22Rv1 (cell line): ENCODE data around the gene RIT1.

ENCODE experiments used
- H3K27ac ChIP-seq: fragments of 450-650 bp; 2 replicates; pipeline ENCODE4 v1.5.1; 2017
- CTCF ChIP-seq: fragments of 450-650 bp; IDR thresholded peaks from 2 replicates; pipeline ENCODE4 v1.5.1; 2017; ENCODE audit warnings: mild to moderate bottlenecking
- ZFX ChIP-seq: fragments of 450-650 bp; IDR thresholded peaks from 2 replicates; pipeline ENCODE4 v1.6.1; 2017; ENCODE audit warnings: antibody characterized with exemption, borderline replicate concordance

Gene RIT1, protein sequence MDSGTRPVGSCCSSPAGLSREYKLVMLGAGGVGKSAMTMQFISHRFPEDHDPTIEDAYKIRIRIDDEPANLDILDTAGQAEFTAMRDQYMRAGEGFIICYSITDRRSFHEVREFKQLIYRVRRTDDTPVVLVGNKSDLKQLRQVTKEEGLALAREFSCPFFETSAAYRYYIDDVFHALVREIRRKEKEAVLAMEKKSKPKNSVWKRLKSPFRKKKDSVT

DNA sequence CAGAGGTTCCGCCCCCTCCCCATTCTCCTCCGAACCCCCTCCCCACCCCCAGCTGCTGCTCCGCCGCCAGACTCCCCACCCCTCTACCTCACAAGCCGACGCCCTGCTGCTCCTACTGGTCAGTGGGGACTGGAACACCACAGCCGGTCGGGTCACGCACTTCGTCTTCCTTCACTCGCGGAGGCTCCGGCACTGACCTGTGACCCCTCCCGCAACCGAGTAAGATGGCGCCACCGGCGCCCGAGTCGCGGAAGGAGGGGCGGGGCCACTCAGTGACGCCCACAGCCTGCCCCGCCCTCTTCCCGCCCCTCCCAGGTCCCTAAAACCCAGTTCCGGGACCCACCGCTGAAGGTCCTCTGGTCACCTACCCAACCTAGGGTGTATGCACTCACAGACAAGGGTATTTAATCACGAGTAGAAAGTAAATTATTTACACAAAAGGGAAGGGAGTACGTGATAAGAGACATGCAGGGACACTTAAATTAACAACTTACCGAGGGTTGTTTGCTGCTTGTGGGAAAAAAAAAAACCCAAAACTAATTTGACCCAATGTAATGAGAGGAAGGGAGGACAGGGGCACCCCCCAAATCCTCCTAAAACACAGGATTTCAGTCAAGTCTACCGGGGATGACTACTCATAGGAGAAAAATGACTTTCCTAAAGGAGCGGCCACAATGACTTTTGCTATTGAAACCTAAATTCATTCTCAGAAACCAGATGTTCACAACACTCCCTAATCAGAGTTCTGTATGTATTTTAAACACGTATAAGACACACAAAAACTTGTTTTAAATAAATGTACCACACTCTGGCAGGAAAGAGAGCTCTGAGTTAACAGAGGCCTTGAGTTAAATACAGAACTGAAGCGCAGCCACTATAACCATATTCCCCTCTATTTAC, at the start of gene RIT1:
TSS of gene RIT1 (minus strand) at position 194 of the 900 bp plus-strand sequence. CDS start 588 bp downstream, outside the sequence.
- H3K27ac ChIP-seq, result peak within 1 kb of the TSS; percentile 81
- TF ChIP-seq CTCF (no peak), ZFX (no peak)

DNA sequence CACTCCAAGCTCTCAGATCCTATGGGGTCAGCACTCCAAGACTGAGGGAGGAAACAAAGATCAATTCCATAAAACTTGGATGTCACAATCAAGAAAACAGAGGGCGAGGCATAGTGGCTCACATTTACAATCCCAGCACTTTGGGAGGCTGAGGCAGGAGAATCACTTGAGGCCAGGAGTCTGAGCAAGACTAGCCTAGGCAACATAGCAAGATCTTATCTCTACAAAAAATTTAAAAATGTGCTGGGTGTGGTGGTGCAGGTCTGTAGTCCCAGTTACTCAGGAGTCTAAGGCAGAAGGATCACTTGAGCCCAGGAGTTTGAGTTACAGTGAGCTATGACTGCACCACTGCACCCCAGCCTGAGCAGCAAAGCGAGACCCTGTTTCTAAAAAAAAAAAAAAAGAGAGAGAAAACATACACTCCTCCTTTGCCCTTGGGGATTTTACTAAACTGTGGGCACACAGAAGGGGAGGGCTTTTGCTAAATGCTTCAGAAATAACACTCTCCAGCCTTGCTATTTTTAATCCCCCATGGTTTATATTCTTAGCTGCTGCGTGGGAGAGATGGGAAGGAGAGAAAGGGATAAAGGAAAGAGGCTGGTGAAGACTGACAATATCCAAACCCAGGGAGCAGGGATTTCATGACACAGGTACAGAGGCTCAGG, 49.1 kb upstream of the RIT1 start:
- TF ChIP-seq ZFX, result no peak
- TF ChIP-seq CTCF, result no peak
- no peak overlapping the region for H3K27ac ChIP-seq

DNA sequence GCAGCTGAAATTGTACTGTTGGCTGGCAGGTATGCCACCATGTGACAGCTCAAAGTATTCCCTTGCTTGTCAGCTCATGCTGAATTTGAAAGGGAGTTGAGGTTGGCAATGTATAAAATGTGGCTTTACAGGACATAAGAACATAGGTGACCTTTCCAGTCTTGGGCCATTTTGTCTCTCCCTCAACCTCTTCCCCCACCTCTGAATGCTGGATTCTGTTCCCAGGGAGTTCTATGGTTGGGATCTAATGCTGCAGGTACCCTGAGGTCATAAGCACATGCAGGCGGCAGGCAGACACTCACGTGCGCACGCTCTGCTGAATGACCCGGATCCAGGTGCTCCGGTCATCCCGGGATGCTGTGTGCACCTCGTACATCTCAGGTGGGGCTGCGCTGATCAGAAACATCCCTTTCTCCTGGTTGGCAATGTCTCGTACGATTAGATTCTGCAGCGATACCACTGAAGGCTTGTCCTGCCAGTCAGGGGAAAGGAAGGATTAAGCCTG, 46.3 kb upstream of the RIT1 start:
- TF ChIP-seq ZFX (no peak), CTCF (no peak)
- no peak overlapping the region for H3K27ac ChIP-seq

DNA sequence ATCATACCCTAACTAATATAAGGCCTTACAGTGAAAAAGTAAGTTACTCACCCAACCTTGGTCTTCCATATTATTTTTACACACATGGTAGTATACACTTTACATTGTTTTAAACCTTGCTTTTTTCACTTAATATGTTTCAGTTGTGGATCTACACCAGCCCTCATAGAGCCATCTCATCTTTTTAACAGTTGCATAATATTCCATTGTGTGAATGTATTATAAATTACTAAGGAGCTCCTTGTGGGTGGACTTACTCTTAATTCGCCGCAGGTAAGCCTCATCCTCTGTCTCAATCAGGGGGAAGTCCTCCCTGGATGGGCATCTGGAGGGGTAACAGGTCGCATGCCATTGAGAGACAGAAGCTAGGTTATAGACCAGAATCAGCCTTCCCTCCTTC, 43.5 kb upstream of the RIT1 start:
- TF ChIP-seq ZFX, result no peak
- TF ChIP-seq CTCF, result no peak
- no peak overlapping the region for H3K27ac ChIP-seq

- no peak overlapping the region for H3K27ac ChIP-seq
- TF ChIP-seq ZFX (no peak), CTCF (no peak)
Measured at GRCh38 chr1:155952505-155952890, 41.3 kb upstream of the RIT1 start.

DNA sequence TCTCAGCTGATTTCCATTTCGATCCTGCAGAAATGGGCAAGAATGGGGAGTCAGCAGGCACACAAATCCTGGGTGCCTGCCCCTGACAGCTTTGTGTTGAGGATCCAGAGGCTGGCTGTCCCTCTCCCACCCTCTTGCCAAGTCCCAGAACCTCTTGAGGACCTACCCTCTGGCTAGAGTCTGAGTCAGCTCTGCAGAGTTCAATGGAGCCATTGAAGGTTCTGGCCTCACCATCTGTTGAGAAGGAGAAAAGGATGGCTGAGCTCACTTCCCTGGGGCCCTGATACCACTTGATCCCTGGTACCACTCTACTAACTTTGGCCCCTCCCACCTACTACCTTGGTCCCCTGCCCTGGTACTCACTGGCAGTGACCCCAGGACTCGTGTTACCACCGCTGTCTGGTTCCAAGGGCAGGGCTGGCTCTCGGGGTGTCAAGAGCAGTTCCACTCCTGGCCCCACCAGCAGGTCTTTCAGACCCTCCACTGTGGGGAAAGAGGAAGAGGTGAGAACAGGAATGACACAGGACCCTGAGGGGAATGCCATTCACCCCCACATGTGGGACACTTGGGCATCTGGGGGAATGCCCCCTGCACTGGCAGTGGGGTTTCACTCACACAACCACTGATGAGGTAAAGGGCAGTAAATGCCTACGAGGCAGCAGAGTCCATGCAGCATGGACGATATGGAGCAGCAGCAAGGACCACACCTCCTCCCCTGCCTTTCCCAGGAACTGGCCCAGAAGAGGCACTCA, 40.8 kb upstream of the RIT1 start:
- no peak overlapping the region for H3K27ac ChIP-seq
- TF ChIP-seq CTCF, result no peak
- no peak for TF ChIP-seq ZFX
